Activated CD4-positive, CD25-positive, alpha-beta regulatory T cell (primary cell): Measurements from ENCODE around the gene PTGES2.
A peak's percentile ranks its signal among the peaks of the same experiment; 100 is the strongest.
"Not testable (repeated sequence)": the region's sequence is repeated elsewhere in the genome, so short reads cannot be mapped to it uniquely, and the experiment has no call there.

Source experiments
- DNase-seq, 4 experiments: peaks; one replicate each; lab custom pipeline; 2025; lab: John Stamatoyannopoulos, UW

PTGES2 gene

DNA sequence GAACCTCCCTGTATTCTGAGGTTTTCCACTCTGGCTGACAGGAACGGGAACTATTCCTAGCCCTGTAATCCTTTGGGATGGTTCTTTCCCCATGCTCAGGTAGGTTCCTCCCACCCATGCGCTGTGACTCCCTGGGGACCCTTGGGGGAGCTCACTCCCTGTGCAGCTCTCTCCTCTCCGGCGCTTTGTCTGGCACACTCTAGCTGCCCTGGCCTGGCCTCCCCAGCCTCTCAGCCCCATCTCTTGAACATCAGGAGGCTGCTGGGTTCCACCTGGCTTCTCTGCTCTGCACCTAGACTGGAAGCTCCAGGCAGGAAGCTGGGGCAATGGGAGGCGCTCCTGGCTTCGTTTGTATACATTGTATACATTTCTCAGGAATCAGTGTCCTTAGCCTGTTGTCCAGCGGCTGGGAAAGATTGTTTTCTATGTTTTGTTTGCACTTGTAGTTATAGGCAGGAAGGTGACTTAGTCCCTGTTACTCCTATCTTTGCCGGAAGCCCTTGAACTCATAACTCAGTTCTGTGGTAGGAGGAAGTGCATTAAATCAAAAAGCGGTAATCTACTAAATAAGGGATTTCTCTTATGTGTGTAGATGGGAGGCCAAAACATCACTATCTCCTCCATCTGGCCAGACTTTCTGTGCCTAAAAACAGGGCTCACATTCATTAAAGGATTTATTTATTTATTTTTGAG lies 39.1 kb downstream of the PTGES2 start:
- DNase-seq, result no peak

DNA sequence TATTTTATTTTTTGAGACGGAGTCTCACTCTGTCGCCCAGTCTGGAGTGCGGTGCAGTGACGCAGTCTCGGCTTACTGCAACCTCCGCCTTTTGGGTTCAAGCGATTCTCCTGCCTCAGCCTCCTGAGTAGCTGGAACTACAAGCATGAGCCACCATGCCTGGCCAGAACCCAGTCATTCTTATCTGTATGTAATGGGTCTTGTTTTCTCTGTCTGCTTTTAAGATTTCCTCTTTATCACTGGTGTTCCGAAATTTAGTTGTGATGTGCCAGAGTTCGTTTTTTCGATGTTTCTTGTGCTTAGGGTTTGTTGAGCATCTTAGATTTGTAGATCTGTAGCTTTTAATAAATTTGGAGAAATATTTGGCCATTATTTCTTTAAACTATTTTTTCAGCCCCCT lies 40.3 kb downstream of the PTGES2 start:
- DNase-seq, result no peak

DNA sequence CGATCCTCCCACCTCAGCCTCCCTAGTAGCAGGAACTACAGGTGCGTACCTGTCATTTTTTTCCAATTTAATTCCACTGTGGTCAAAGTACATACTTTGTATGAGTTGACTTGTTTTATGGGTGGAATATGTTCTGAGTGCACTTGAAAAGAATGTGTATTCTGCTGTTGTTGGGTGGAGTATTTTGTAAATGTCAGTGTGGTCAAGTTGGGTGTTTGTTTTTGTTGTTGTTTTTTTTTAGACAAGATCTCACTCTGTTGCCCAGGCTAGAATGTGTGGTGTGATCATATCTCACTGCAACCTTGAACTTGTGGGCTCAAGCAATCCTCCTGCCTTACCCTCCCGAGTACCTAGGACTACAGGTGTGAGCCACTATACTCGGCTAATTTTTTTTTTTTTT lies 41.6 kb downstream of the PTGES2 start:
- no peak for DNase-seq

DNA sequence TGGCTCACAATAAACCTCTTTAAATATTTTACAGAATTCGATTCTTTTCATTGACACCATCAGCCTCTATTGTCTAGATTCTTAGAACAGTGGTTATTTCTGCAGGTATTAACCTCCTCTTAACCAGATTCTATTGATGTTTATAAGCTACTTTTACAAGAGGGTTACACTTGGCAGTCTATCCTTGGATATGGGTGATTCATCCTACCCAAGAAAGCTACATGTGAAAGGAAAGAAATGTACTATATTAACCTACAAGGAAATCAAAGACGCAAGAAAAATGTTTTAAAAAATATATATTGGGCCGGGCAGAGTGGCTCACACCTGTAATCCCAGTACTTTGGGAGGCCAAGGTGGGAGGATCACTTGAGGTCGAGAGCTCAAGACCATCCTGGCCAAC lies 42.8 kb downstream of the PTGES2 start:
- no peak for DNase-seq

DNA sequence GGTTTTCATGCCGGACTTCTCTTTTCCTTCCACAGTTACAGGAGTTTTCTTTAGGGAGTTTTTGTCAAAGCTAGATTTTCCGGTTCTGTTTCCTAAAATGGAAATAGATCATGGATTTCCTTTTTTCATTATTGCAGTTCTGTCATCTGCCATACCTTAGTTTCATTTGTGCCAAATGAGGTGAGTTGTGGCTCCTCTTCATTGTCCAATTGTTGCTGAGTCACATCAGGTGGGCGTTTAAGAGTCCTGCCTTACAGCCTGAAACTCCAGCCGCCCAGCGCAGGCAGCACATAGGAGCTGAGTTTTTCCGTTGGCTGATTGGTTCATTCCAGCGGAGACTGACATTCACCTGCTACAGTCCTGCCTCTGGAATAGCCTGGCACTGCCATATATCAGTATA lies 45.4 kb downstream of the PTGES2 start:
- DNase-seq, result no peak

DNA sequence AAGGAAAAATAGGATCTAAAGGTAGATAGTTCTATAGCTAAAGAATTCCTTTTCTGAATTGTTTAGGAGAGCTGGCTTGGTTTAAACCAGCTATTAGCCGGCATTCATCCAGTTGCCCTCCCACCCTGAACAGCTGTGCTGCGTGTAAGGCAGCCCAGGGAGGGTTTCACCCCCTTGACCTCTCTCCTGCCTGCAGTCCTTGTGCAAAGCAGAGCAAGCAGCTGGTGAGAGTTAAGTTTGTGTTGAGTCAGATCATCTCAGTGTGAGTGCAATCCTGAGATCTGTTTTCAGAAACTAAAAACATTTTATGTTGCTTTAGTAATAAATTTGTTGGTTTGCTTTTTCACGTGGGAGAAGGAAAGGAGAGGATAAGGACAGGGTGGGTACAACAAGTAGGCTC lies 46.5 kb downstream of the PTGES2 start:
- DNase-seq, result no peak

DNA sequence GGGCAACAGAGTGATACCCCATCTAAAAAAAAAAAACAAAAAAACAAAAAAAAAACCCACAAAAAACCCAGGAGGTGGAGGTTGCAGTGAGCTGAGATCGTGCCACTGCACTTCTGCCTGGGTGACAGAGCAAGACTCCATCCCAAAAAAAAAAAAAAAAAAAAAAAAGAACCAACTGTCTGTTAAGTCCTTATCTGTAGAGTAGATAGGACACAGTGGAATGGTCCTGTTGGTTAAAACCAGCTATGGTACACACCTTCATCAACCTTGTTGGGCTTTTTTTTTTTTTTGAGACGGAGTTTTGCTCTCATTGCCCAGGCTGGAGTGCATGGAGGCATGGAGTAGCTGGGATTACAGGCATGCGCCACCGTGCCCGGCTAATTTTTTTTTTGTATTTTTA lies 47.3 kb downstream of the PTGES2 start:
- DNase-seq, result no peak

DNA sequence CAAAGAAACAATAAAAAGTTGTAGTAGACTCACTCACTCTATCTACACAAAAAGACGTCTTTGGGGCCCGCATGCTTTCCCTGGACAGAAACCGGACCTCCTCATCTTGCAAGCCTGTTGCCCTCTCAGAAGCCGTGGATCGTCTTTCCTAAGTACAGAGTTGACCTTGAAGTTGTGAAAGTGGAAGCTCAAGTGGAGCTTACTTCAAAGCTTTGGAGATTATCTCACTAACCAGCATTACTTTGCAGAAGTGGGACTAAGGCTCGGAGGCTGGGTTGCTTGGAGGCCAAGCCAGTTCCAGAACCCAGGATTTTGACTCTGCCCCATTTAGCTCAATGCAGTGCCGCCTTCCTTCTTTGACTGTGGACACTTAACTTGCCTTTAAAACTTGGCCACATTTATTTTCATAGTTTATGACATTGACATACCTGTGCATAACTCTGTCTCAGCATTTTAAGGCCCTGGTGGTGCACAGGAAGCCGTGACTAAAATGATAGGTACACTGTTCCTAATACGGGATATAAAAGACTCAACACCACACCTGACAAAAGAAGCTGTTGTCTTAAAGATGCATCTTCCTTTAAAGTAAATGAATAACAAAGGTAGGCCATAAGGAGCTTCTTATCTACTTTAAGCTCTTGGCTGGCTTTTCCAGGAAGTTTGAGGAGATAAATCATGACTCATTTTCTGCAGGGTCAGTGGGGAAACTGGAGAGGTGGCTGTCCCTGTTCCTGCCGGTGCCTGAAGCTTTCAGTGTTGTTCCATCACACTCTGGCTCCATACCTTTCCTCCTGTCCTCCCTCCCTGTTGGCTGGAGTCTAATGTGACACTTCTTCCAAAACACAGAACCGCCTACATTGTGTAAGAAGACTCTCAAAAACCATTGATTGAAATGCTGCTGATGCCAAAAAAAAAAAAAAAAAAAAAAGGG lies 48.8 kb downstream of the PTGES2 start:
- DNase-seq, result no peak

DNA sequence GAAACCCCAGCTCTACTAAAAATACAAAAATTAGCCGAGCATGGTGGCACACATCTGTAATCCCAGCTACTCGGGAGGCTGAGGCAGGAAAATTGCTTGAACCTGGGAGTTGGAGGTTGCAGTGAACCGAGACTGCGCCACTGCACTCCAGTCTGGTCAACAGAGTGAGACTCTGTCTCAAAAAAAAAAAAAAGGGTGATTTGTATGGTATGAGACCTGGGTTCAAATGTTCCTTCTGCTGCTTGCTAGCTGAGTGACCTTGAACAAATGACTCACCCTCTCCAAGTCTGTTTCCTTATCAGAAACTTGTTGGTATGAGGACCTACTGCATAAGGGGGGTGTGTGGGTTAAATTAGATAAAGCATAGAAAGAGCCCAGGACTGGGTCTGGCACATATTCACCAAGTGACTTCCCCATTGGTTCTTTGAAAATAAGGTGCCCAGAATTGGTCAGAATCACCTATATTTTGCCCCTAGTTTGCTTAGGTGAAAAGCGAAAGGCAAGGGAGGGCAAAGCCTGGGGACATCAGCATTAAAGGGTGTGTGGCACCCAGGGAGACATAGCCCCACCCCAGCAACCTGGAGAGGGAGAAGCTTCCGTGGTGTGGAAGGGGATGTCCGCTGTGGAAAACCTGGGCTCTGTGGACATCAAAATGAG lies 49.6 kb downstream of the PTGES2 start:
- no peak for DNase-seq

DNA sequence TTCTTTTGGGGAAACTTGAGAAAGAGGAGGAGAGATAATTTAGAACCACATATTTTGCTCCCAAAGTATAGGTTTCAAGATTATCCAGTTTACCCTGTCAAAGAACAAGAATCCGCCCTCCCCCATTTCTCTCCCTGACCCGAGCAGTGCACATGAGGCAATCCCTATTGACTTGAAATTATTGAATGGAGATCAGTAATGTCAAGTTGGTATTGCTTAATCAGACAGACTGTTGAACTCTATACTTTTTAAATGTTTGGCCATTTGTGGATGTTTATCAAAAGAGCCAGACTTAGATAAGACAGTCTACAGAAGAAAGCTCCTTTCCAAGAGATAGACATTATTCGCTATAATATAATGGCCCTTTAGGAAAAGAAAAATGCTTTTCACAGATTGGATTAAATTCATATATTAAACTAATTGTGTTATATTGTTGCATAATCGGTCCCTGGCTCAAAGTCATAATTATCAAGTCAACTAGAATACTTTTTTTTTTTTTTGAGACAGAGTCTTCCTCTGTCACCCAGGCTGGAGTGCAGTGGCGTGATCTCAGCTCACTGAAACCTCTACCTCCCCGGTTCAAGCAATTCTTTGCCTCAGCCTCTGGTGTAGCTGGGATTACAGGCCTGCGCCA lies 54.2 kb downstream of the PTGES2 start:
- no peak for DNase-seq

DNA sequence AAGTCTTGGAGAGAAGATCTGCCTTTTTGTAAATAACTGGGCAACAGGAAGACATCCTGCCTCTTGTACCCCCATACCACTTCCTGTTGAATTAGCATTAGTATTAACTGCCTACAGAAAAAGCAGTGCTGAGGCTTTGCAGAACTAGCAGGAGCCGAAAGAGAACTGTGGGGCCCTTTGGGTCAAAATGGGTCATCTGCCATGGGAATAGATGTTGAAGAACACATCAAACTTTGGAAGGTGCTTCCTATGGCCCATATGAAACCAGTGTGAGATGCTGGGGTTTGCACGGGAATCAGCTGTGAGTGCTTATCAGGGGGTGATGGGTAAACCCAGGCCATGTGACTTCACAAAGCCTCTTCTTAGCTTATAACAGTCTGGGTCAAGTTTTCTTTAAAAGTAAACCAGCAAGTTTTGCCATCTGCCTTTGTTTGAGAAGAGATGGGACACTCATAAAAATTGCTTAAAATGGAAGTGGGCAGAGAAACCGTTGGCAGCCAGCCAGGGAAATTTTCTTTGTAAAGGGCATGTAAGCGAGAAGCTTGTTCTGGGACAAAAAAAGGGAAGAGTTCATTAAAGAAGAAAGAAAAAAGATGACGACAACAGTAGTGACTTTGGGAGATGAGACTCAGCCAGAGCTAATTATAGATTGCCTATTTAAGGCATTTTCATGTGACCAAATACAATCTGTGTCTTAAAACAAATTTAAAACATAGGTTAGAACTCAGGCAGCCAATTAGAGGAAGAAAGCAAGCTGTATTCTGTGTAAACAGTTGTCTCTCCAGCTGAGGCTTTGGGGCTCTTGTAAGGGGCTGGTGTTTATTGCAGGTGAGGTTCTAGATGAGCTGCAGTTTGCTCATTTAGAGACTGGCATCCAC lies 55.1 kb downstream of the PTGES2 start:
- peak in 1 of 4 experiments; percentile 17 for DNase-seq

DNA sequence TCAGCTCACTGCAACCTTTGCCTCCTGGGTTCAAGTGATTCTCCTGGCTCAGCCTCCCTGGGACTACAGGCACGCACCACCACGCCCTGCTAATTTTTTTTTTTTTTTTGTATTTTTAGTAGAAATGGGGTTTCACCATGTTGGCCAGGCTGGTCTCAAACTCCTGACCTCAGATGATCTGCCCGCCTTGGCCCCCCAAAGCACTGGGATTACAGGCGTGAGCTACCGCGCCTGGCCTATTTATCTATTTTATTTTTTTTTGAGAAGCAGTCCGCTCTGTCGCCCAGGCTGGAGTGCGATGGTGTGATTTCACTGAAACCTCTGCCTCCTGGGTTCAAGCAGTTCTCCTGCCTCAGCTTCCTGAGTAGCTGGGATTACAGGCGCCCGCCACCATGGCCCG lies 56.1 kb downstream of the PTGES2 start:
- not testable (repeated sequence) for DNase-seq

DNA sequence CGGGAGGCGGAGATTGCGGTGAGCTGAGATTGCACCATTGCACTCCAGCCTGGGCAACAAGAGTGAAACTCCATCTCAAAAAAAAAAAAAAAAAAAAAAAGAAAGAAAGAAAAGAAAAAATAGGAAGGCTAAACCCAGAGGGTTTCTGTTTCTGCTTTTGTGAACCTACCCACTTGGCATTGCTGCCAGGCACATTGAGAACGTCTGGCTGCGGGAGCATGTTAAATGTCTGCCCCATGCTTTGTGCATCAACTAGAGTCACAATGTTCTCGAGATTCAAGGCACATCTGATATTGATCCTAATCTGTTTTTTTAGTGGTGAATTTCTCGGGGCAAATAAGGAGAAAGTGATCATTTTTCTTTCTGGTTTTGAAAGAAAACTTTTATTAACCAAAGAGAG lies 56.7 kb downstream of the PTGES2 start:
- DNase-seq, result no peak
